ENCODE data around the gene ARL17A. TPM values are rescaled to one million over a fixed set of nuclear protein-coding genes. Genes with fewer than 3 reads are reported as not detected.
A peak's percentile ranks its signal among the peaks of the same experiment; 100 is the strongest.
"Not testable (repeated sequence)": the region's sequence is repeated elsewhere in the genome, so short reads cannot be mapped to it uniquely, and the experiment has no call there.

ARL17A gene
- total RNA-seq, result 10 to 100 TPM in 1 of 4 donors, 1 to 10 TPM in 3; 5.5 to 20.3 (median 8.7) TPM

DNA sequence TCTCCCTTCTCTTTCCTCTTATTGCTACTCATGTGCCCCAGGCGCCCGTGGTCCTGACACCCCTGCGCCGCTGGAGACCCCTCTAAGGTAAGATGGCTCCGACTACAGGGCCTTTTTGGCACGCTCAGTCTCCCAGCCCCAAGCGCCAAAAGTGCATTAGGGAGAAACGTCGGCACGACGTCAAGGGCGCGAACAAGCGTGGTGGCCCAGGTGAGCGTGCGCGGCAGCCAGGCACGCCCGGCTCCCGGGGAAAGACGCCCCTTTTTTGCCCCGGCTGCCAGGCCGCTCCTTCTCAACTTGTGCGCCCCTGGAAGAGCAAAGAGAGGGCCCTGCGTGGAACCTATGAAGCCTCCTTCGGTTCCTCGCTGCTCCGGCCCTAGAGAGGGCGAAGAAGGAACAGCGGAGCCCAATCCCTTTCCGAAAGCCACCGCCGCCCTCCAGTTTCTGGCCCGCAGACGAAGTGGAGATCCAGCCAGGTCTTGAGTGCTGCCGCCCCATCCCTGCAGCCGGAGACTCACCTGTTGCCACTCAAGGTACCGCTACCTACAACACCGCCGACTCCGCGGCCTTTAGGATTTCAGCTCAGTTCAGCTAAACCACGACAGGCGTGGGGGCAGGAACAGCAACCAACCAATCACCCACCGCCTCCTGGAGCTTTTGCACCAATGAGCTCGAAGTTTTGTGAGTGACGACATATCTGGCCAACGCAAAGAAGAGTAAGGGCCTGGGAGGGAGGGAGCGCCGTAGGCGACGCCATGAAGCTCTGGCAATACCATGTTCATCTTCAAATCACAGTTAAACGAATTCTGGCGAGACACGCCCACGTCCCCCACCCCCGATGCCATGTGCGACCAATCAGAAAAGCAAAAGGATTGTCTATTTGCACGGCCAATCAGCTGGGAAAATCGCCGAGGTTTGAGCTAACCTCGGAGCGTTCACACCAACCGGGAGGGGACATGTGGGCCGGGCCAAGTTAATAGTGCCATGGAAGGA lies at the start of gene ARL17A:
Gene ARL17A, minus strand, starts transcription at position 609 of the 993 bp plus-strand sequence. CDS start 3,369 bp downstream, outside the sequence.
- H3K4me1 ChIP-seq; DNase-seq (ENCODE audit: extremely low spot score); H3K36me3 ChIP-seq; H3K9me3 ChIP-seq; H3K27me3 ChIP-seq; intact Hi-C loops (cut with DNase I): not testable (repeated sequence)
- no CpG with 5 or more reads among the region's 65 CpGs for WGBS
- H3K4me3 ChIP-seq, result peak within 1 kb of the TSS; percentile 25 to 50 (median 36)
- H3K27ac ChIP-seq (replicated peaks in 1 of 4), result peak within 1 kb of the TSS; percentile 38 to 76 (median 74)

DNA sequence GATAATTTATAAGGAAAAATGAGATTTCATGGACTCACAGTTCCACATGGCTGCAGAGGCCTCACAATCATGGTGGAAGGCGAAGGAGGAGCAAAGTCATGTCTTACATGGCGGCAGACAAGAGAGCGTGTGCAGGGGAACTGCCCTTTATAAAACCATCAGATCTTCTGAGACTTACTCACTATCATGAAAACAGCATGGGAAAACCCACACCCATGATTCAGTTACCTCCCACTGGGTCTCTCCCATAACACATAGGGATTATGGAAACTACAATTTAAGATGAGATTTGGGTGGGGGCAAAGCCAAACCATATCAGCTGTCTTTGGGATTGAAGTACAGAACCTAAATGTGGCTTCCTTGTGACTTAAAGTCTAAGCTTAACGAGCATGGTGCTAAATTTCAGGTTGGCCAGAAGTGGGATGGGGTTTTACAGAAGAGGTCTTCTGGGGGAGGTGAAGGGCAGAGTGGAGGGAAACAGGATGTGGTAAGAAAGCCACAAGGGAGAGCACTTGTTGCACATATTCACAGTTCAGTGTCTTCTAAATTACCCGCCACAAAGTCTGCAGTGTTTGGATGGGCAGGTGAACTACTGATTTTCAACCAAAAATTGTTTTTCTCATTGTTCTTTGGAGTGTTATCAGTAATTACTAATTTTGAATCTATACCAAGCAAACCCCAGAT lies 49.4 kb upstream of the ARL17A start:
- intact Hi-C loops (cut with DNase I); H3K36me3 ChIP-seq; H3K4me3 ChIP-seq; H3K4me1 ChIP-seq; DNase-seq (ENCODE audit: extremely low spot score); H3K9me3 ChIP-seq; H3K27me3 ChIP-seq; H3K27ac ChIP-seq (replicated peaks in 1 of 4): not testable (repeated sequence)
- no CpG with 5 or more reads among the region's 5 CpGs for WGBS

DNA sequence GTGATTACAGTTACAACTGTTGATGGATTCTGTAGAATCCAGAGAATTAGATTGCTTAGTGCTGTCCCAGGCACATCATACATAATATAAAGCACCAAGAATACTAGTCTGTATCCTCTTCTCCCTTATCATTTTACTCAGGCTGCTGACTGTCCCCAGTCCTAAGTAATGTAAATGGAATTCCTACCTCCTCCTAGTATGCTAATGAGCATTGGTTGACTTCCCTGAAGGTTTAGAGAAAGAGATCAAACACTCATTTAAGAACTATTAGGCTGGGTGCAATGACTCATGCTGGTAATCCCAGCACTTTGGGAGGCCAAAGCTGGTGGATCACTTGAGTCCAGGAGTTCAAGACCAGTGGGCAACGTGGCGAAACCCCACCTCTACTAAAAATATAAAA lies 48.0 kb upstream of the ARL17A start:
- DNase-seq (ENCODE audit: extremely low spot score); H3K27me3 ChIP-seq; intact Hi-C loops (cut with DNase I); H3K4me1 ChIP-seq; H3K27ac ChIP-seq (replicated peaks in 1 of 4); H3K4me3 ChIP-seq; H3K9me3 ChIP-seq; H3K36me3 ChIP-seq: not testable (repeated sequence)
- no CpG with 5 or more reads among the region's 2 CpGs for WGBS

DNA sequence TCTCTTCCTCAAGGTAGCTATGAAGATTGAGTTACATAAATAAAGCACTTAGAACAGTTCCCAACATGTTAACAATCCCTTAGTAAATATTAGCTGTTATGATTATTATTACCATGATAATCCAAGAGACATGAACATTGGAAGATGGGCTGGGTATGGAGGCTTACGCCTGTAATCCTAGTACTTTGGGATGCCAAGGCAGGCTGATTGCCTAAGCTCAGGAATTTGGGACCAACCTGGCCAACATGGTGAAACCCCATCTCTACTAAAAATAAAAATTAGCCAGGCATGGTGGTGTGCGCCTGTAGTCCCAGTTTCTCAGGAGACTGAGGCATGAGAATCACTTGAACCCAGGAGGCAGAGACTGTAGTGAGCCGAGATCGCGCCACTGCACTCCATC lies 45.2 kb upstream of the ARL17A start:
- H3K27me3 ChIP-seq; H3K36me3 ChIP-seq; H3K4me1 ChIP-seq; intact Hi-C loops (cut with DNase I); DNase-seq (ENCODE audit: extremely low spot score); H3K27ac ChIP-seq (replicated peaks in 1 of 4); H3K4me3 ChIP-seq; H3K9me3 ChIP-seq: not testable (repeated sequence)
- whole genome bisulfite sequencing, result no CpG with 5 or more reads among the region's 5 CpGs

DNA sequence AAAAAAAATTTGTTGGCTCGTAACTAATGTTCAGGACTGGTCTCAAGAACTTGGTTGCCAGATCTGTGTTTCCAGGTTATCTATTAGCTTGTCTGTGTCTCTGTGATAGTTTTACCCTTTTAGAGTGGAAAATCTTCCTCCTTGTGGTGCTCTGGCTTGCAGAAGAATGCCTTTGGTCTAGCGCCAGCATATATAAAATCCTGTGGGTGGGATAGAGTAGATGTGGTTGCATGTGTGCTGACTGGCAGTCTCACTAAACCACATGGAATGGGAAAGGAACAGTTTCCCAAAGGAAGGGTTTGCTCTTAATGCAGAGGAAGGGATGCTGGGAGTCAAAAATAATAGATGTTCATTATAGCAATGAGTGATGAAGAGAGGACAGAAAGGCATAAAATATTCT lies 44.3 kb upstream of the ARL17A start:
- H3K36me3 ChIP-seq; H3K9me3 ChIP-seq; DNase-seq (ENCODE audit: extremely low spot score); H3K27ac ChIP-seq (replicated peaks in 1 of 4); H3K4me3 ChIP-seq; intact Hi-C loops (cut with DNase I); H3K4me1 ChIP-seq; H3K27me3 ChIP-seq: not testable (repeated sequence)
- no CpG with 5 or more reads among the region's 2 CpGs for WGBS

DNA sequence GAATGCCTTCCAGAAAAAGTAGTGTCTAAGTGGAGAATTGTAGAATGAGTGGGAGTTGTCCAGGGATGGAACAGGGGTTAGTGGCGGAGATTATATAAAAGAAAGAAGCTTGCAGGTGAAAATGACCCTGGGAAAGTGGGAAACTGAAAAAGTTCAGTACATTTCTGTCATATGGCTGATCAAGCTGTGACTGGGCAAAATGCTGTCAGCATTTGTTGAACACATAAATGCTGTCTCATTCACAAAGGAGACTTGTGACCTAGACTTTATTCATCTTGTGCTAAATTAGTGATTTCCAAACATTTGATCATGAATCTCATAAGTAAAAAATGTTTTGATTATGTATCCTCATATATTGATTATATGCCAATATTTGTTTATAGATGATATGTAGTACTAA lies 39.5 kb upstream of the ARL17A start:
- H3K4me1 ChIP-seq; intact Hi-C loops (cut with DNase I); H3K4me3 ChIP-seq; H3K27me3 ChIP-seq; DNase-seq (ENCODE audit: extremely low spot score); H3K27ac ChIP-seq (replicated peaks in 1 of 4); H3K9me3 ChIP-seq; H3K36me3 ChIP-seq: not testable (repeated sequence)
- WGBS, result no CpG with 5 or more reads among the region's 1 CpG

DNA sequence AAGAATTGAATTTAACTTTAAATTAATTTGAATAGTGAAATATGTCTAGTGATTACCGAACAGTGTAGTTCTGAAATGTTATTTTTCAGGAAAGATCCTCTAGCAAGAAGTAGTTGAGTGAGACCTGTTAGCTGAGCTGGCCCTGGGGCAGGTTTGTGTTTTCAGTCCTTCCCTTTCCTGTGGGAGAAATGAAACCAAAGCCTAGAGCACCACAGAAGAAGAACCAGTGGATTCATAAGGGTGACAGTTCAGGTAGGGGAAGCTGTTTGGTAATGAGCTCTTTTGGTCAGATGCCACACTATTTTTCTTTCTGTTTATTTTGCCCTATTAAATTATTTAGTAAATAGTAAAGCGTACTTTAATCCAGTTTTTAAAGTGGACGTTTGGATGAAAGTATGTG lies 37.6 kb upstream of the ARL17A start:
- H3K27me3 ChIP-seq; H3K36me3 ChIP-seq; H3K4me1 ChIP-seq; H3K9me3 ChIP-seq; H3K4me3 ChIP-seq; H3K27ac ChIP-seq (replicated peaks in 1 of 4); DNase-seq (ENCODE audit: extremely low spot score); intact Hi-C loops (cut with DNase I): not testable (repeated sequence)
- no CpG with 5 or more reads among the region's 3 CpGs for WGBS

DNA sequence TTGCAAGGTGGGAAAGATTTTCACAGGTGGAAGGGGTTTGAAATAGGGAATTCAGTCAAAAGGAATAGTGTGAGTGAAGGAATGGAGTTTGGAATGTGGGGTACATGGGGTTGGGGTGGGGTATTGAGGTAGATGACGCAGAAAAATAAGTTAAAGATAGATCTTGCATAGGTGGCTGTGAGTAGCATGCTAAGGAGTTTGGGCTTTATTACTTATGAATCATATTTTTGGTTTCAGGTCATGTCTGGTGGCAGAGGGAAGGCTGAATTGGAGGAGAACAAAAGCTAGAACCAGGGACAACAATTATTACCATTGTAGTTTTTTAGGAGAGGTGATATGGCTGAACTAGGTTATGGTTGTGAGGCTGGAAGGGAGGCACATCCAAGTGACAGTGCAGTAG lies 34.4 kb upstream of the ARL17A start:
- H3K27ac ChIP-seq (replicated peaks in 1 of 4); H3K4me1 ChIP-seq; H3K27me3 ChIP-seq; DNase-seq (ENCODE audit: extremely low spot score); H3K4me3 ChIP-seq; H3K9me3 ChIP-seq; intact Hi-C loops (cut with DNase I); H3K36me3 ChIP-seq: not testable (repeated sequence)
- WGBS, result no CpG with 5 or more reads among the region's 1 CpG

DNA sequence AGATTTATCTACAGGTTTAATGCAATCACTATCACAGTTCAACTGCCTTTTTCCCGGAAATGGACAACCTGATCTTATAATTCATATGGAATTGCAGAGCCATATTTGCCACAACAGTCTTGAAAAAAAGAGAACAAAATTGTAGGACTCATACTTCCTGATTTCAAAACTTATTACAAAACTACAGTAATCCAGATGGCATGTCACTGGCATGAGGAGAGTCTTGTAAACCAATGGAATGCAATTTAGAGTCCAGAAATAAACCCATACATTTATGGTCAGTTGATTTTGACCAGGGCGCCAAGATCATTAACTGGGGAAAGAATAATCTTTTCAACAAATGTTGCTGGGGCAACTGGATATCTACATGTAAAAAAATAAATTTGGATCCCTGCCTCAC lies 31.8 kb upstream of the ARL17A start:
- intact Hi-C loops (cut with DNase I); H3K4me3 ChIP-seq; DNase-seq (ENCODE audit: extremely low spot score); H3K27ac ChIP-seq (replicated peaks in 1 of 4); H3K36me3 ChIP-seq; H3K27me3 ChIP-seq; H3K4me1 ChIP-seq; H3K9me3 ChIP-seq: not testable (repeated sequence)
- no CpG with 5 or more reads among the region's 2 CpGs for WGBS

DNA sequence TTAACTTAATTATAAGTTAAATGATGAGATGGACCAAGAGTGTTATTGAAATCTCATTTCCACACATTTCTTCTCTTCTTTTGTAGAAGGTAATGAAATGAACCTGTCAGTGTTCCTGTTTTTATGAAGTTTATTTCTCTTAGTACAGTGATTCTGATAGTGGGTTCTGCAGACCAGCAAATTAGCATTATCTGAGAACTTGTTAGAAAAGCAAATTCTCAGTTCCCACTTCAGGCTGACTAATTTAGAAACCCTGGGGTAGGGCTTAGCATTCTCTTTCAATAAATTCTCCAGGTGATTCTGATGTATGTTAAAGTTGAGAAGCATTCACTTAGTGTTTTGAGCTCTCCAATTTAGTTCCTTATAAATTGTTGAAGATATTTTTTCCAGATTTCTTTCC lies 23.6 kb upstream of the ARL17A start:
- intact Hi-C loops (cut with DNase I); H3K36me3 ChIP-seq; H3K9me3 ChIP-seq; H3K27me3 ChIP-seq; H3K27ac ChIP-seq (replicated peaks in 1 of 4); H3K4me1 ChIP-seq; DNase-seq (ENCODE audit: extremely low spot score); H3K4me3 ChIP-seq: not testable (repeated sequence)

DNA sequence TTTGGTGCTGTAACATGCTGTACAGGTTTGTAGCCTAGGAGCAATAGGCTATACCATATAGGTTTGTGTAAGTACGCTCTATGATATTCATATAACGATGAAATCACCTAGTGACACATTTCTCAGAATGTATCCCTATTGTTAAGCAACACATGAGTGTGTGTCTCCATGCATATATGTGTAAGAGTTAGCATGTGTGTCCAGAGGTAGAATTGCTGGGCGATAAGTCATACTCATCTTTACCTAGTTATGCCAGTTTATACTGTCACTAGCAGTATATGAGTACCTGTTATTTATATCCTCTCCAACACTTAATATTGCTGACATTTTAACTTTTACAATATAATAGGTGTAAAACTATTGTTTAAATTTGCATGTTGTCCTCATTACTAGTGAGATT lies 21.3 kb upstream of the ARL17A start:
- H3K27ac ChIP-seq (replicated peaks in 1 of 4); H3K4me1 ChIP-seq; H3K4me3 ChIP-seq; DNase-seq (ENCODE audit: extremely low spot score); H3K27me3 ChIP-seq; H3K36me3 ChIP-seq; intact Hi-C loops (cut with DNase I); H3K9me3 ChIP-seq: not testable (repeated sequence)
- WGBS, result no CpG with 5 or more reads among the region's 3 CpGs

DNA sequence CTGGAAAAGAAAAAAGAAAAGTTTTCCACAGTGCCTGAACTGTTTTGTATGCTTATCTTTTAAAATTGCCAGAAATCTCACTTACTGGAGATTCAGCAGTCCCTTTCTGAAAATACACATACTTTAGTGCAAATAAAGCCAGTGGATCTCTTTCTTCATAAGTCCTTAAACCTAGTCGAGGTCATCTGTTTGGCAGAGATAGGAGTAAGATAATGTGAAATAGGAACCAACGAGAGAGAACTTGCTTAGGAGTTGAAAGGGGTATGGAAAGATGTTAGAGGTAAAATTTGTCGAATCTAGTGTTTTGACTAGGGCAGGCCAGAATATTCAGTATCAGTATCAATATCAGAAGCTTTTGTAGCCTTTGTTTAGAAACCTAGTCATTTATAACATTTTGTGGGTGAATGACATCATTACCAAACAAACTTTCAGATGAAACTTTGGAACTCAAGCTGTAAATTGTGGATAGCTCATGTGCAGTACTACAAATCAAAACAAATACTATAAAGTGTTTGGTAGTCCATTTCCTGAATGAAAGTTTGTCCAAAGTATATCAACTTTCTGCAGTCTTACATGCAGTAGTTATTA lies 18.9 kb upstream of the ARL17A start:
- 61% methylated on average over 3 of the region's 3 CpGs for WGBS
- intact Hi-C loops (cut with DNase I); H3K4me1 ChIP-seq; H3K4me3 ChIP-seq; H3K27ac ChIP-seq (replicated peaks in 1 of 4); DNase-seq (ENCODE audit: extremely low spot score); H3K9me3 ChIP-seq; H3K36me3 ChIP-seq; H3K27me3 ChIP-seq: not testable (repeated sequence)

All from esophagus muscularis mucosa (tissue), 4 donors.